NCI-H510A treated with DMSO at 0.1 percent for 48 hours (cell line): ENCODE data around the gene ABCC1.

ENCODE experiments used
- DNase-seq: peaks from one replicate; lab custom pipeline; 2025; lab: John Stamatoyannopoulos, UW

The ABCC1 gene

DNA sequence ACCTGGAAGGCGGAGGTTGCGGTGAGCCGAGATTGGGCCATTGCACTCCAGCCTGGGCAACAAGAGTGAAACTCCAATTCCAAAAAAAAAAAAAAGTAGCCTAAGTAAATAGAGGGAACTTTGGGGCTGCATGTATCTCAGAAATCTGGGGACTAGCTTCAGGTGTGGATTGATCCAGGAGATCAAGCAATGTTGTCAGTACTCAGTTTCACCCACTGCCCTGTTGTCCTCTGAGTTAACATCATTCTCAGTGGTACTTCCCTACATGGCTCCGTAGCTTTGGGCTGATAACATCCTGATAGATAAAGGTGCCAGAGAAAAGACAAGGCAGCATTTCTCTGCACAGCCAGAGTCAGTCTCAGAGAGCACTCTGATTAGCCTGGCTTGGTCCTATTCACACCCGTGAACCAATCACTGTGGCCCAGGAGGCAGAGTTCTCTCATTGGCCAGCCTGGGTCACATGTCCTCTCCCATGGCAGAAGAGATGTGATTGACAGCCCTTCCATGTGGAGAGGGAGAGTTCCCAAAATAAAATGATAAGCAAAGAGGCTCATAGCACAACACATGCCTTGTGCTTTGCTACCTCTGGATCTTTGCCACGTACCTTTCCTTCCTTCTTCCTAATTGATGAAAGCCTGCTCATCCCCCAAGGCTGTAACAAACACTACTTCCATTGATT lies 99.6 kb downstream of the ABCC1 start:
- DNase-seq = no peak

DNA sequence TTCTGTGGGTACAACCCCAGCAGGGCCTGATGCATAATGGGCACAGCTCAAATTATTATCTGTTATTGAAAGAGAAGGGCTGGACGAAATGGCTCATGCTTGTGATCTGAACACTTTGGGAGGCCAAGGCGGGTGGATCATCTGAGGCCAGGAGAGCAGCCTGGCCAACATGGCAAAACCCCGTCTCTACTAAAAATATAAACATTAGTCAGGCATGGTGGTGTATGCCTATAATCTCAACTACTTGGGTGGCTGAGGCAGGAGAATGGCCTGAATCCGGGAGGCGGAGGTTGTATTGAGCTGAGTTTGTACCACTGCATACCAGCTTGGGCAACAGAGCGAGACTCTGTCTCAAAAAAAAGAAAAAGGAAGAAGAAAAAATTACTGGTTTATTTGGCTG lies 100.7 kb downstream of the ABCC1 start:
- DNase-seq = no peak

DNA sequence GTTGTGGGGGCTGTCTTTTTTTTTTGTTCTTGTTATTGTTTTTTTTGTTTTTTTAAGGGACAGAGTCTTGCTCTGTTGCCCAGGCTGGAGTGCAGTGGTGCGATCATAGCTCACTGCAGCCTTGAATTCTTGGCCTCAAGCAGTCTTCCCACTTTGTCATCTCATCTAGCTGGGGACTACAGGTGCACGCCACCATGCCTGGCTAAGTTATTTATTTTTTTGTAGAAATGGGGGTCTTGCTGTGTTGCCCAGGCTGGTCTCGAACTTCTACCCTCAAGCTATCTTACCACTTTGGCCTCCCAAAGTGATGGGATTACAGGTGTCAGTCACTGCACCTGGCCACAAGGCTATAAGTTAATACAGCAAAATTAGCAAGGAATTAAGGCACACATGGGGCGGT lies 101.7 kb downstream of the ABCC1 start:
- no peak for DNase-seq

DNA sequence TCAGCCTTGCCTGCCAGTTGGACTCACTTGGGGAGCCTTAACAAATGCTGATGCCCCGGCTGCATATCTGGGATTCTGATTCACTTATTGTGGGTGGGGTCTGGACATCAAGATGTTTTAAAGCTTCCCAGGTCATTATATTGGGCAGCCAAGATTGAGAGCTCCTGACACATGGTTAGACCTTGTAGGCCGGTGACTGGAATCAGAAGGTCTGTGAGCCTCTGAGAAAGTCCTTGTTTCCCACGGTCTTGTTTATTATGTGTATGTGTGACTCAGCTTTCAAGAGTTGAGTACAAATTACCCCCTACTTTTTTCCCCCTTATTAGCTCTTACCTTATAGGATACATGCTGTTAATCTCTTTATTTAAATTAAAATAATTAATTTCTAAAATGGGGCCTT lies 103.5 kb downstream of the ABCC1 start:
- DNase-seq = no peak

DNA sequence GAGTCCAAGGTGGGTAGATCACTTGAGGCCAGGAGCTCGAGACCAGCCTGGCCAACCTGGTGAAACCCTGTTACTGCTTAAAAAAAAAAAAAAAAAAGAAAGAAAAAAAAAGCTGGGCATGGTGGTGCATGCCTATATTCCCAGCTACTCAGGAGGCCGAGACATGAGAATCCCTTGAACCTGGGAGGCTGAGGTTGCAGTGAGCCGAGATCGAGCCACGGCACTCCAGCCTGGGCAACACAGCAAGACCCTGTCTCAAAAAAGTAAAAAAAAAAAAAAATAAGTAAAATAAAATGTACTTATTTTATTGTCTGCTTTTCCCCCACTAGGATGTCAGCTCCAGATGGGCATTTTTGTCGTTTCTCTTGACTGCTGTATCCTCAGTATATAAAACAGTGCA lies 107.7 kb downstream of the ABCC1 start:
- DNase-seq = no peak

DNA sequence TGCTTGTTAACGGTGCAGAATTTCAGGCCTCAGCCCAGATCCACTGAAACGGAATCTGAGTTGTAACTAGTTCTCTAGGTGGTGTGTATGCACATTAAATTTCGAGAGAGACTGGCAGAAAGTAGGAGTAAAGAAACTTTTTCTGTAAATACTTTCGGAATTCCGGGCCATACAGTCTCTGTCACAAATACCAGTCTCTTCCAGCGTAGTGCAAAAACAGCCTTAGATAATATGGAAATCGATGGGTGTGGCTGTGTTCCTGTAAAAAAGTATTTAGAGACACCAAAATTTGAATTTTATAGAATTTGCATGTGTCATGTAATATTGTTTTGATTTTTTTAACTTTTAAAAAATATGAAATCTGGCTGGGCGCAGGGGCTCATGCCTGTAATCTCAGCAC lies 109.7 kb downstream of the ABCC1 start:
- no peak for DNase-seq

DNA sequence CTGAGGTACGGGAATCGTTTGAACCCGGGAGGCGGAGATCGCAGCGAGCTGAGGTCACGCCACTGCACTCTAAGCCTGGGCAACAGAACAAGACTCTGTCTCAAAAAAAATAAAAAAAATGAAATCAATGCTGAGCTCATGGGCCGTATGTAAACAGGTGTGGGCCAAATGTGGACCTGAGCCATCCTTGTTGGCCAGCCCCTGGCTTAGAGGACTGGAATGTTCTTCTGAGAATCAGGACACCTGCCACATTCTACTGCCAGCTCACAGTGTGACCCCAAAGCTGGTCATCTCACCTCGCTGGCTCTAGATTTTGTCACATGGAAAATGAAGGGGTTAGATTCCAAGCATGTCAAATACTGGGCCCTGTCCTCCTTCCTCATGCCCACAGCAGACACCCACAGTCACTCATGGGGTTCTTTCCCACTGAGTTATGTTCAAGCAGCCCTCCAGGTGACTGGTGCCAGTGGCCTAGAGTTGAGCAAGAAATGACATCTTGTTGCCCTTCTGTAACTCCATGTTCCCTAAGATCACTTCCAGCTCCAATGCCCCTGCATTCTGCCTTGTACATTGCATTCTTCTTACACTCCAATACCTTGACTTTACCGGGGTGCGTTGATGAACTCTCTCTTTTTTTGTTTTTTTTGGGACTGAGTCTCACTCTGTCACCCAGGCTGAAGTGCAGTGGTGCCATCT lies 110.6 kb downstream of the ABCC1 start:
- no peak for DNase-seq

DNA sequence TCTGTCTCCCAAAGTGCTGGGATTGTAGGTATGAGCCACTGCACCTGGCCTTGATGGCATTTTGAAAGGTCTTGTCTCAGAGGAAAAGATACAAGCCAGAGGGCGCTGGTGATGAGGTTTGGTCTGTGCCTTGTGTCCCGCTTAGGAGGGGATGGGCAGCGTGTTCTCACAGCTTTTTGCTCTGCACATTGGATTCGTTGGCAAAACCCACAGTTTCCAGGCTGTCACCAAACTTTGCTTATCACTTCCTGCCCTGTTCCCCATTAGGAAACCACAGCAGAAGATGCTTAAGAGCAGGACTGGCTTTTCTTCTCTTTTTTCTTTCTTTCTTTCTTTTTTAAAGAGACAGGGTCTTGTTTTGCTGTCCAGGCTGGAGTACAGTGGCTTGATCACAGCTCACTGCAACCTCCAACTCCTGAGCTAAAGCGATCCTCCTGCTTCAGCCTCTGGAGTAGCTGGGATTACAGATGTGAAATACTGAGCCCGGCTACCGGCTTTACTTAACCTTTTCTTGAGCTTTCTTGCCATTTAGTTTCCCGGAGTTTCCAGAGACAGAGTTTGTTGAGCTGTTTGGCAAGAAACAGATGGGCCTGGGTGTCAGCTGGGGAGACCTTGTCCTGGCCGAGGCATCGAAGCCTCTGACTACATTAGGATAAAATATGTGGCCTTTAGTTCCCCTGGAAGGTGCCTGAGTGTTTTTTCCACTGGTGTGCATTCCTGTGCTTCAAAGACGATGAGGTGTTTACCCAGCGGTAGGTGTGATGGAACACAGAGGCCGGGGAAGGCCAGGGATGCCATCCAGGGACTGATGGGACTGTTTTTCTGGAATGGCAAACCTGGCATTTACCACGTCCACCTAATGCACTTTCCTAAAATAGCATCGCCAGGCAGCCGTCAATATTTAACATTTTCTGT lies 112.9 kb downstream of the ABCC1 start:
- DNase-seq = no peak

DNA sequence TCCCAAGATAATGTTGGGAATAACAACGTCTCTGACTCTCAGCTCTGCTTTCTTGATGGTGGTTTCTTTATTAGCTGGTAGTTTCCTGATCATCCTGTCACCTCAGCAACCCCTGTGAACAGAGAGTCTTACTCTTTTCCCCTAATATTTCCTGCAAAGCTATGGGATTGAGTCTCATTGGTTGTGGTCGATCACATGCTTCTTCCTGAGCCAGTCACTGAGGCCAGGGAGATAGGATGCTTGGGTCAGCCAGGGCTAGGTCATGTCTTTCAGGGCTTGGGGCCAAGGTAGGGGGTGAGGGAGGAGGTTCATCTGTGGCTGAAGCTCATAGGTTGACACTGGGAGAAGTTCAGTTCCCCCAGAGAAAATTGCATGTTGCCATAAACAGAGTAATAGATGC lies 114.3 kb downstream of the ABCC1 start:
- no peak for DNase-seq

DNA sequence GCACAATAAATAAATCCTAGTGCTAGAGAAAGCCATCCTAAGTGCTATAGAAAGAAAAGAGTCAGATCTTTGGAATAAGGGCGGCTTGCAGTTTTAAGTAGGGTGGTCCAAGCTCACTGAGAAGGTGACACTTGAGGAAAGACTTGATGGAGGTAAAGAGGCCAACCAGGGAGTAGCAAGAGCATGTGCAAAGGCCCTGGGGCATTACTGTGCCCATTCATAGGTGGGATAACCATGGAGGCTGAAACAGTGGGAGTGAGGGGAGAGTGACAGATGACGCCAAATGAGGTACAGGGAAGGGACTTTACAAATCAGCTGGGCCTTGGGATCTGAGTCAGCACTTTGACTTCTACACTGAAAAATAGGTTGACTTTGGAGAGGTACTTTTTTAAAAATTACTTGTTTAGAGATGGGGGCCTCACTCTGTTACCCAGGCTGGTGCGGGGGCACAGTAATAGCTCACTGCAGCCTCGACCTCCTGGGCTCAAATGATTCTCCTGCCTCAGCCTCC lies 115.5 kb downstream of the ABCC1 start:
- DNase-seq = no peak

DNA sequence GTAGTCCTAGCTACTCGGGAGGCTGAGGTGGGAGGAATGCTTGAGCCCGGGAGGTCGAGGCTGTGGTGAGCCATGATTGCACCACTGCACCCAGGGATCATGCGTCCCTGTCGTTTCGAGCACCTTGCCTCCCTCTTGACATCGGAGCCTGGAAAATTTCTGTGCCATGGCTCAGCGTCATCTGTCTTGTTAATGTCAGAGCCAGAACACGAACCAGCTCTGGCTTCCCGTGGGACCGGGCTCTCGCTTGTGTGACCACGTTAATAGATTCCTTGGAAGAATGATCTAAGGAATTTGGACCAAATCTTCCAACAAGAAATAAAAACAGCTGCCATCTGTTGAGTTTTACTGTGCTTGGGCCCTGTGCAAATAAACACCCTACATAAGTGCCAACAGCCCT lies 117.7 kb downstream of the ABCC1 start:
- peak; percentile 40 for DNase-seq

DNA sequence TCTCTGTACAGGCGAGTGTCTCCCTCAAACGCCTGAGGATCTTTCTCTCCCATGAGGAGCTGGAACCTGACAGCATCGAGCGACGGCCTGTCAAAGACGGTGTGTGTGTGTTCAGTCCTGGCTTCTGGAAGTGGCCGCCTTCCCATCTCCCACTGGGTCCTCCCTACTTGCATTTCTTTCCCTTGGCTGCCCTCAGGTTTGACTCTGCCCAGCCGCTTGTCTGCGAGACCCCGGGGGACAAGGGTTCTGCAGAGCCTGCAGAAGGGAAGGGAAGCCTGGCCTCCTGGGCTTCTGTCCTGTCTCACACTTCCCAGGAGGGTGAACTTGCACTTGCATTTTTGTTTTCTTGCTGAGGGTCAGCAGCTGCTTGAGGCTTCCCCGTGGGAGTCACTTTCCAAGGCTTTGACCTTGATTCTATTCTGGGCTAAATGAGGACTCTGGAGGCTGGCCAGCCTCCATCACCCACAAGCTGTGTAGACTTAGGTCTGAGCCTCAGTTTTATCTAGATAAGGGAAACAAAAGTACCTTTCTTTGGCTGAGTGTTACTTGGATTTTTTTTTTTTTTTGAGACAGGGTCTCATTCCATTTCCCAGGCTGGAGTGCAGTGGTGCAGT lies 122.3 kb downstream of the ABCC1 start:
- no peak for DNase-seq

DNA sequence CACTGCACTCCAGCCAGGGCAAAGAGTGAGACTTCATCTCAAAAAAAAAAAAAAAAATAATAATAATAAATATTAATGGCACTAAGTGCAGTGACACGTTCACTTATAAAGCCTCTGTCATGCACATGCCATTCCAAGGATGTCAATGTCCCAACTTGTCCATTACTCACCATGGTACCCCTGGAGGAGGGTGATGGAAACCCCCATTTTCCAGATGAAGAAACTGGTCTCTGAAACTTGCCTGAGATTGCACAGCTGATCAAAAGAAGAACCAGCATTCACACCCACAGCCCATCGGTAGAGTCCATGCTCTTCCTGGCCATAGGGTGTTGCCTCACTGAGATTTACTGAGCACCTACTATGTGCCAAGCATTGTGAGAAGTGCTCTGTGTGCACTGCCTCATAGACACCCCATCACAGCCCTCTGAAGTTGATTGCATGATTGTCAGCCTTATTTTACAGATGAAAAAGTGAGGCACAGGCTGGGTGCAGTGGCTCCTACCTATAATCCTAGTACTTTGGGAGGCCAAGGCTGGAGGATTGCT lies 123.7 kb downstream of the ABCC1 start:
- DNase-seq = no peak

DNA sequence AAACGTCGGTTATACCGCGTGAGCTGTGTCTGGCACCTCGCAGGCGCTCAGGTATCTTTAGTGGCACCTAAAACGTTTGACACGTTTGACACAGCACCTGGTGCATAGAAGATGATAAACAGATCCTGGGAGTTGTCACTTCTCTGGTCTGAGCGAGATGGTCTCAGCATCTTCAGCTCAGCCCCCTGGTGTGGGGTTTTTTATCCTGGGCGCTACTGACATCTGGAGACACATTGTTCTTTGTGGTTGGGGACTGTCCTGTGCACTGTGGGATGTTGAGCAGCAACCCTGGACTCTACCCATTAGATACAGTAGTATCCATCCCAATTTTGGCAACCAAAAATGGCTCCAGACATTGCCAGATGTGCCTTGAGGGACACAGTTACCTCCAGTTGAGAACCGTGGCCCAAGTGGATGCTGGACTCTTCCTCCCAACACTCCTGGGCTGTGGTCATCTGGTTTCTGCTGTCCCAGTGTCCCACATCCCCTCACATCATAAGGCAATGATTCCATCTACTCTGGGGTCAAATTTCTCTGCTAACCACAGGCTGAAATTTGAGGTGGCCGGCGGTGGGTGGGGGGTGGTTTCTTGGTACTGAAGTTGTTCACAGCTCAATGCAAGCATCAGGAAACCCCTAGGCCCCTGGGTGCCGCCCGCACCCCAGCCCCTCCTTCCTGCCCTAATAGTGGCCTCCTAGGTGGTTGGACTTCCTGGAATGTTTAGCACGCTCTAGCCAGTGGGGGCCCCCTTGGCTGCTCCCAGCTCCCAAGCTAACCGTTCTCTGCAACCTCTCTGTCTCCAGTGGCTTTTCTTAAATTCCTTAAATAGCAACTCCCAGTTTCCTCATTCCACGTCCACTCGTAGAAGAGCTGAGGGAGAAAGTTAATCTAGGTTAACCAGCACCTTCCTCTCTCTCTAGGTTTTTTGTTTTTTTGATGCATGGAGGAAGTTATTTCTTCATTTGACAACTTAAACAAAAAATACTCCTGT lies 124.8 kb downstream of the ABCC1 start:
- DNase-seq = no peak

DNA sequence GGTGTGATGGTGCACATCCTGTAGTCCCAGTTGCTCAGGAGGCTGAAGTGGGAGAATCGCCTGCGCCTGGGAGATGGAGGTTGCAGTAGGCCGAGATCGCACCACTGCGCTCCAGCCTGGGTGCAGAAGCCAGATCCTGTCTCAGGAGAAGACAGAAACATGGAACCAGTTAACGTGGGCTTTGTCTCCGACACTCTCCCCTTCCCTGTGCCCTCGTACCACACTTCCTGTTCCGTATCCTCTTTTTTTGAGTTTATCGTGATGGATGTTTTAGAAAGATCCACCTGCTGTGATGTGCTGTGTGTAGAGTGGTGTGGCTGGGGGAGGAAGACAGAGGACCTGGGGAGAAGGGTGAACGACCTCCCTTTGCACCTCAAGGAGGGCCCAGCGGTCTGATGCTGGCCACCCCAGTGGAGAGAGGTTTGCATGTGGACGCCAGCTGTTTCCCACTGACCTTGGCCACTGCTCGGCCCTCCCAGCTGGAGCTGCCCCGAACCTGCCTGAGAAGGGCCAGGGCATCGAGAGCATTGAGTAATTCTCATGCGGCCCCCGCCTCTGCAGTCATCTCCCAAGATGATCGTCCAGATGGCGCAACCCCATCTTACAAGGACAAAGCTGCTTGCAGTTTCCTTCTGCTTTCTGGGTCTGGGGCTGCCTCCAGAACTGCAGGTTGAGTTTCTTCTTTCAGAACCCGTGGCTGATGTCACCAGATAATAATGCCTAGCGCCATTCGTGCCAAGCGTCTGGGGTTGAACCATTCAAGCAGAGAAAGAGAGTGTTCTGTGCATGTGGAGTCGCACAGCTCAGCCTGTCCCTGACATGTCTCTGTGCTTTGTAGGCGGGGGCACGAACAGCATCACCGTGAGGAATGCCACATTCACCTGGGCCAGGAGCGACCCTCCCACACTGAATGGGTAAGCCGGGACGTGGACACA lies 126.3 kb downstream of the ABCC1 start:
- DNase-seq = no peak

DNA sequence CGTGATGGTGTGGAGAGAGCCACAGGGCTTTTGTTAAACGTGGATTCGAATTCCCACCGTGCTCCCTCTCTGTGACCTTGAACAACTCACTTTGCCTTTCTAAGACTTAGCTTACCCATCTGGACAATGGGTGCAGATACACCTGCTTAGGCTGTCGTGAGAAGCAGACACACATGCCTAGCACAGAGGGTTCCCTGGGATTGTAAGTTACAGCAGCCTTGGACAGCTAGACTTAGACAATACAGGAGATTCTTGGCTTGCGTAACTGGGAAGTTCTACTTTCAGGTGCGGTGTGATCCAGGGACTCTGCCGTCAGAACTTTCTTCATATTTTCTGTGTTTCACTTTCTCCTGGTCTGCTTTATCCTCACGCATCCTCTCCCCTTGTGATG lies 127.0 kb downstream of the ABCC1 start:
- DNase-seq = no peak

DNA sequence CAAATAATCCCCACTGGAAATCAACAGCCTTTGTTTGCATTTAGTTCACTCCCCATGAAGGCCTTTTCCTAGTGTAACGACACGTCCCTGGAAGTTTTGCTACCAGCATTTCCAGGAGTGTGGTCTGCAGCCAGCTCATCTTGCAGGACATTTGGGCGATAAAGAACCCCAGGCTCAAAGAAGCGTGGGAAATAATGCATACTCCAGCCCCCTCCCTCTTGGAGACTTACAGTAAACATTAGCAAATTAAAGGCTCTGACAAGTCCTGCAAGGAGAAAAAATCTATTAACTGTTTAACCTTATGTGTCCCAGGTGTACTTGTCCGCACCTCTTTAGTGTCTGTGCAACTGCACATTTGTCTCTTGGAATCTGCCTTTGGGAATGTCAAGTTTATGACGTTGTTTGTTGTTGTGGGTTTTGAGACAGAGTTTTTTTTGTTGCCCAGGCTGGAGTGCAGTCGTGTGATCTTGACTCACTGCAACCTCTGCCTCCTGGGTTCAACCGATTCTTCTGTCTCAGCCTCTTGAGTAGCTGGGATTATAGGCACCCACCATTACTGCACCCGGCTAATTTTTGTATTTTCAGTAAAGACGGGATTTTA lies 131.1 kb downstream of the ABCC1 start:
- DNase-seq = no peak

DNA sequence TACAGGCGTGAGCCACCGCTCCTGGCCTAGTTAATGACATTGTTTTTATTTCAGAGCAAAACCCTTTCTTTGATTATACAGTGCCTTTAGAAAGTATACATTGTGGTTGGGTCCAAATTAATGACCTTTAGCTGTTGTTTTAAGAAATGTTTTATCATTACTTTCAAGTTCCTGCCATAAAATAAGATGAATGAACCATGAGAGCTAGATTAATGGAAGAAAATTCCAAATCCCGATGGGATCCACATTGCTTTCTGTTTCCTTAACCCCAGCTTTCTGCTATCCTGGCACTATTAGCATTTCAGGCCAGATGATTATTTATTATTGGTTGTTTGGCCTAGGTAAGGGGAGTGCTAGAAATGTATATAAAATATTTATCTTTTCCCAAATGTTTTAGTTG lies 131.7 kb downstream of the ABCC1 start:
- DNase-seq = no peak

DNA sequence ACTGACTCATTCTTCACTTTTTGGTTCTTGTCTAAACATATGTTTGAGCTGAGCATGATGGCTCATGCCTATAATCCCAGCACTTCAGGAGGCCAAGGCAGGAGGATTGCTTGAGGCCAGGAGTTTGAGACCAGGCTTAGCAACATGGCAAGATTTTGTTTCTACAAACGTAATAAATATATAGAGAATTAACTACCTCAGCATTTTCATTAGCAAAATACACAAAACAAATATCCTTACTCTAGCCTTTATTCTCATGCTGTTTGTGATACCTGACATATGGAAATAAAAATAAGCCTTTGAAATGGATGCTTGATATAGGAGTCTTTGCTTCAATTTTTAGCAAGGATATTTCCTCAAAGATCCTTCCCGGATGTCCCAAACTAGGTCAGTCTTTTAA lies 132.8 kb downstream of the ABCC1 start:
- DNase-seq = no peak
